Adrenal gland (tissue), 5 donors: ENCODE results near the gene TAX1BP1.

Experiments
- POLR2A ChIP-seq, 2 donors: fragments of 450-650 bp; IDR thresholded peaks; one replicate each; pipeline ENCODE4 v1.6.1; 2017; ENCODE audit warnings: antibody characterized with exemption in 2 of 2, mild to moderate bottlenecking in 2 of 2, moderate library complexity in 1 of 2
- TF ChIP-seq, protein P1 (sequence below), 6 experiments: fragments of 450-650 bp in 4 of 6; fragments of 200-600 bp in 2 of 6; sonication (generic) in 1 of 6; IDR thresholded peaks; 1 replicate in 5 of 6; 2 replicates in 1 of 6; pipeline versions ENCODE4 v1.5.1 to v1.8.0; 2016 to 2021; ENCODE audit warnings: antibody characterized with exemption in 6 of 6, mild to moderate bottlenecking in 2 of 6, moderate library complexity in 1 of 6
- donor health status: DM: no; HTN: no; CAD: no.

DNA sequence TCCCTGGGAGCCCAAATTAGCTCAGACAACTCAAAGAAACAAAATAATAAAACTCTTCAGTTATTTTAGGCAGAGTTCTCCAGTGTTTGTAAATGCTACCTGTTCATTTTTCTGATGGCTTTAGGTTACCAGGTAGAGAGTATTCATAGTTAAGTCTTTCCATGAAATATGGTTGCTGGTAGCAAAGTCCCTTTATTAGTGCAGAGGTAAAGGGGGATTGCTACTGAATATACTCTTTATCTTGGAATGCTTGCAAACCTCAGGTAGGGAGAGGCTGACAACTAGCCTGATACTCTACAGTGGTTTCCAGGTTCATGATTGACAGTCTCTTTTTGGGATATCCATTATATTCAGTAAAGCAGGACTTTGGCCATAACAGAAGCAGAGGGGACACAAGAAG, 6.5 kb downstream of the TAX1BP1 start:
- TF ChIP-seq, protein P1, sequence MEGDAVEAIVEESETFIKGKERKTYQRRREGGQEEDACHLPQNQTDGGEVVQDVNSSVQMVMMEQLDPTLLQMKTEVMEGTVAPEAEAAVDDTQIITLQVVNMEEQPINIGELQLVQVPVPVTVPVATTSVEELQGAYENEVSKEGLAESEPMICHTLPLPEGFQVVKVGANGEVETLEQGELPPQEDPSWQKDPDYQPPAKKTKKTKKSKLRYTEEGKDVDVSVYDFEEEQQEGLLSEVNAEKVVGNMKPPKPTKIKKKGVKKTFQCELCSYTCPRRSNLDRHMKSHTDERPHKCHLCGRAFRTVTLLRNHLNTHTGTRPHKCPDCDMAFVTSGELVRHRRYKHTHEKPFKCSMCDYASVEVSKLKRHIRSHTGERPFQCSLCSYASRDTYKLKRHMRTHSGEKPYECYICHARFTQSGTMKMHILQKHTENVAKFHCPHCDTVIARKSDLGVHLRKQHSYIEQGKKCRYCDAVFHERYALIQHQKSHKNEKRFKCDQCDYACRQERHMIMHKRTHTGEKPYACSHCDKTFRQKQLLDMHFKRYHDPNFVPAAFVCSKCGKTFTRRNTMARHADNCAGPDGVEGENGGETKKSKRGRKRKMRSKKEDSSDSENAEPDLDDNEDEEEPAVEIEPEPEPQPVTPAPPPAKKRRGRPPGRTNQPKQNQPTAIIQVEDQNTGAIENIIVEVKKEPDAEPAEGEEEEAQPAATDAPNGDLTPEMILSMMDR (IDR thresholded peaks at IDR 0.05), result no peak
- no peak for TF ChIP-seq POLR2A (IDR thresholded peaks at IDR 0.05)
